Activated T-cell treated with anti-CD3 and anti-CD28 coated beads for 48 hours (primary cell): Measurements from ENCODE around the gene AASDH.

ENCODE experiments used
- DNase-seq: peaks from one replicate; pipeline ENCODE4 v3.0.0-alpha.2; 2020; ENCODE audit warnings: low read depth

Gene AASDH

GRCh38 chr4:56387023-56388001 is at the start of gene AASDH:
AASDH (minus strand) TSS chr4:56387491; CDS start chr4:56384299, 3,192 bp downstream.
- DNase-seq: peak; percentile 92

- DNase-seq: peak; percentile 97
These were observed 48.0 kb upstream of the AASDH start, which contains the start of gene PPAT for GRCh38 chr4:56435140-56435926. PPAT (minus strand) TSS chr4:56435615; CDS start chr4:56435477, 138 bp downstream.

- DNase-seq: peak; percentile 38
These were observed 47.4 kb upstream of the AASDH start for GRCh38 chr4:56434599-56435139.

GRCh38 chr4:56433280-56433679 is 46.0 kb upstream of the AASDH start:
- no peak for DNase-seq

- DNase-seq: no peak
These were observed 42.9 kb upstream of the AASDH start for GRCh38 chr4:56430203-56430602.

- no peak for DNase-seq
These were observed 39.9 kb upstream of the AASDH start for GRCh38 chr4:56427179-56427578.

- no peak for DNase-seq
These were observed 39.0 kb upstream of the AASDH start for GRCh38 chr4:56426273-56426672.

GRCh38 chr4:56425518-56425917 is 38.2 kb upstream of the AASDH start:
- no peak for DNase-seq

GRCh38 chr4:56424697-56425514 is 37.6 kb upstream of the AASDH start:
- no peak for DNase-seq

- no peak for DNase-seq
These were observed 36.9 kb upstream of the AASDH start for GRCh38 chr4:56424176-56424575.

GRCh38 chr4:56417396-56417795 is 30.1 kb upstream of the AASDH start:
- no peak for DNase-seq

- DNase-seq: no peak
These were observed 29.1 kb upstream of the AASDH start for GRCh38 chr4:56416349-56416748.

GRCh38 chr4:56414135-56414670 is 26.9 kb upstream of the AASDH start:
- DNase-seq: no peak

- no peak for DNase-seq
These were observed 23.2 kb upstream of the AASDH start for GRCh38 chr4:56410247-56411062.

GRCh38 chr4:56409511-56410090 is 22.3 kb upstream of the AASDH start:
- no peak for DNase-seq

- DNase-seq: no peak
These were observed 21.7 kb upstream of the AASDH start for GRCh38 chr4:56408978-56409377.

GRCh38 chr4:56406151-56406550 is 18.9 kb upstream of the AASDH start:
- no peak for DNase-seq

- no peak for DNase-seq
These were observed 17.7 kb upstream of the AASDH start for GRCh38 chr4:56405016-56405415.

GRCh38 chr4:56400560-56400959 is 13.3 kb upstream of the AASDH start:
- no peak for DNase-seq

GRCh38 chr4:56391270-56391669 is 4.0 kb upstream of the AASDH start:
- no peak for DNase-seq
